B cell (primary cell): ENCODE measurements around the gene EGFLAM. TPM values are rescaled to one million over a fixed set of nuclear protein-coding genes. Genes with fewer than 3 reads are reported as not detected.

Experiments used
- ATAC-seq: fragments of 200-7000 bp; cut with Tn5 transposase; one replicate; pipeline ENCODE4 v1.10.0; 2021; ENCODE audit warnings: low read depth, mild to moderate bottlenecking, moderate number of reproducible peaks, moderate library complexity
- CTCF ChIA-PET: fragments of 350-600 bp; sonication (Branson Sonifier 250); formaldehyde crosslinking; loops from one replicate; lab custom pipeline; 2021; ENCODE audit warnings: antibody characterized with exemption, inconsistent platforms; lab: Charles Lee
- POLR2A ChIA-PET: fragments of 350-600 bp; sonication (Branson Sonifier 250); formaldehyde crosslinking; loops from one replicate; lab custom pipeline; 2021; ENCODE audit warnings: antibody characterized with exemption; lab: Charles Lee
- DNase-seq: peaks from one replicate; pipeline ENCODE4 v3.0.0; 2013
- H2AFZ ChIP-seq: 2 replicates; pipeline ENCODE4 v1.6.1; 2012; ENCODE audit warnings: mild to moderate bottlenecking, low read depth, low read length; ENCODE audit not compliant: insufficient read depth, poor library complexity, severe bottlenecking
- H3K27ac ChIP-seq, 2 donors: 1 replicate in 1 of 2; 2 replicates in 1 of 2; pipeline ENCODE4 v1.5.1; 2012 to 2013; ENCODE audit warnings: low read length in 2 of 2, mild to moderate bottlenecking in 2 of 2, moderate library complexity in 1 of 2
- H3K27me3 ChIP-seq, 4 experiments: fragments of 200-600 bp in 1 of 4; sonication (generic) in 1 of 4; replicated peaks in 1 of 4; 1 replicate in 2 of 4; 2 replicates in 2 of 4; pipeline versions ENCODE4 v1.6.1 to v1.7.0; 2013 to 2016; ENCODE audit warnings: low read length in 3 of 4, mild to moderate bottlenecking in 2 of 4, mixed read lengths in 1 of 4, moderate library complexity in 1 of 4; ENCODE audit not compliant: insufficient read depth in 4 of 4, control insufficient read depth in 3 of 4; ENCODE audit errors: control extremely low read depth in 1 of 4
- H3K36me3 ChIP-seq, 2 experiments: replicated peaks in 1 of 2; 1 replicate in 1 of 2; 2 replicates in 1 of 2; pipeline versions ENCODE4 v1.6.1 to v1.7.1; 2013; ENCODE audit warnings: low read length in 1 of 2; ENCODE audit not compliant: insufficient read depth in 2 of 2, control insufficient read depth in 1 of 2; ENCODE audit errors: control extremely low read depth in 1 of 2, extremely low read depth in 1 of 2
- H3K4me1 ChIP-seq, 2 donors: fragments of 200-600 bp in 1 of 2; sonication (generic) in 1 of 2; 1 replicate in 1 of 2; 2 replicates in 1 of 2; pipeline versions ENCODE4 v1.5.1 to v1.6.1; 2013 to 2017; ENCODE audit warnings: low read length in 2 of 2; ENCODE audit not compliant: control insufficient read depth in 2 of 2, insufficient read depth in 2 of 2
- H3K4me2 ChIP-seq: replicated peaks from 2 replicates; pipeline ENCODE3; 2012; ENCODE audit warnings: mild to moderate bottlenecking, low read depth, low read length; ENCODE audit not compliant: poor library complexity, severe bottlenecking
- H3K4me3 ChIP-seq, 5 experiments: fragments of 200-600 bp in 1 of 5; sonication (generic) in 1 of 5; 1 replicate in 3 of 5; 2 replicates in 2 of 5; pipeline versions ENCODE4 v1.5.1 to v1.7.0; 2011 to 2016; ENCODE audit warnings: low read length in 4 of 5, mild to moderate bottlenecking in 4 of 5, low read depth in 2 of 5, control low read depth in 1 of 5, moderate library complexity in 1 of 5; ENCODE audit not compliant: insufficient read depth in 1 of 5; ENCODE audit errors: control extremely low read depth in 1 of 5, extremely low read depth in 1 of 5
- H3K79me2 ChIP-seq: fragments of 200-600 bp; sonication (generic); one replicate; pipeline ENCODE4 v1.6.0; 2016; ENCODE audit warnings: low read length; ENCODE audit not compliant: control insufficient read depth, insufficient read depth
- H3K9ac ChIP-seq: fragments of 200-600 bp; sonication (generic); 2 replicates; pipeline ENCODE4 v1.6.1; 2017; ENCODE audit warnings: mild to moderate bottlenecking, low read length, moderate library complexity
- H3K9me3 ChIP-seq, 3 donors: one replicate each; pipeline versions ENCODE4 v1.6.1 to v1.7.1; 2013; ENCODE audit warnings: low read length in 2 of 3; ENCODE audit not compliant: control insufficient read depth in 2 of 3, insufficient read depth in 1 of 3; ENCODE audit errors: control extremely low read depth in 1 of 3
- H4K20me1 ChIP-seq: 2 replicates; pipeline ENCODE4 v1.6.0; 2012; ENCODE audit warnings: mild to moderate bottlenecking, low read length; ENCODE audit not compliant: insufficient read depth, control insufficient read depth, poor library complexity, severe bottlenecking
- H3K27ac Mint-ChIP-seq: one replicate; pipeline ENCODE4 v1.8.0; 2021; ENCODE audit warnings: mixed read lengths
- H3K27me3 Mint-ChIP-seq: one replicate; pipeline ENCODE4 v1.8.0; 2021; ENCODE audit warnings: mixed read lengths
- H3K4me1 Mint-ChIP-seq: one replicate; pipeline ENCODE4 v1.8.0; 2021; ENCODE audit warnings: mixed read lengths
- H3K4me3 Mint-ChIP-seq: one replicate; pipeline ENCODE4 v1.8.0; 2021; ENCODE audit warnings: mixed read lengths
- H3K9me3 Mint-ChIP-seq: one replicate; pipeline ENCODE4 v1.8.0; 2022; ENCODE audit warnings: mixed read lengths; ENCODE audit not compliant: insufficient read depth
- EZH2 ChIP-seq: IDR thresholded peaks from 2 replicates; pipeline ENCODE4 v1.6.1; 2012; ENCODE audit warnings: borderline replicate concordance, low read depth, mild to moderate bottlenecking, moderate library complexity, low read length; ENCODE audit not compliant: insufficient read depth, poor library complexity, severe bottlenecking
- WGBS: methylation state at CpG from one replicate; pipeline ENCODE4 v1.1.5; 2013; ENCODE audit warnings: missing lambda C conversion rate; ENCODE audit not compliant: insufficient coverage; 5-methylcytosine and 5-hydroxymethylcytosine counted together
- intact Hi-C: fragments of 100-400 bp; cut with micrococcal nuclease; formaldehyde crosslinking; loops from one replicate; pipeline ENCODE4 v1.10.0; 2022
- polyA plus RNA-seq: library from polyadenylated mRNA; depleted of rRNA; stranded (reverse); fragments of >200 nt; gene quantifications from 2 replicates; pipeline ENCODE4 v1.2.3, GENCODE V29; 2012
- total RNA-seq, 2 donors: library from RNA; stranded (reverse); fragments of 120-200 nt in 1 of 2; gene quantifications; 1 replicate in 1 of 2; 2 replicates in 1 of 2; pipeline versions ENCODE4 v1.2.3 to v1.2.4, GENCODE V29; 2013 to 2022
- TF ChIP-seq, protein P1 (sequence below): fragments of 200-600 bp; IDR thresholded peaks from one replicate; pipeline ENCODE4 v1.8.0; 2022; ENCODE audit warnings: antibody characterized with exemption, mild to moderate bottlenecking

EGFLAM gene
- total and polyA plus RNA-seq, 2 donors (not counting 1 experiment from before 2014, with no cell fraction given): not detected

DNA sequence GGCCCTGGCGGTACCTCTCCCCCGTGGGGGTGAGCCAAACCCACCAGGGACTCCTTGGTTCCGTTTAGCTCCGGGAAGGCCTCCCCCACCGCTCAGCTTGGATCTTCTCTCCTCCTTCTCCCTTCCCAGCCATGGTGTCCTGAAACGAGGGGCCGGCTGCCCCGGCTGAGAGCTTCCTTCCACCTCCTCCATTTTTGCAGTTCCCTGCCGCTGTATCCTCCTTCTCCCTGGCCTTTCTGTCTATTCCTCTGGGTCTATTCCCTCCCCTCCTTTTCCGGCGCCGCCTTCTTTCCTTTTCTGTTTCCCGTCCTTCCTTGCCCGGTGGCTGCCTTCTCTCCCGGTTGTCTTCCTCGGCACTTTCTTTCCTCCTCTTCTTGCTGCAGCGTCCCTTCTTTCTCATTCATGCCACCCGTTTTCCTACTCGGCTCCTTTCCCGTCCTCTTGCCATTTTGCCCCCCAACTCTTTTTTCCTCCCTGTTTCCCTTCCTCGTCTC is 187.7 kb downstream of the EGFLAM start:
- ATAC-seq: no peak
- Histone ChIP-seq H3K4me2 (no peak overlapping the region), H3K4me3 (no peak overlapping the region), H3K79me2 (no peaks in the 10 kb centered on the region), H3K4me1 (peaks cover 0 to 3% of the 10 kb centered on the region in 2 donors), H4K20me1 (no peaks in the 10 kb centered on the region), H2AFZ (no peak overlapping the region), H3K9ac (no peak overlapping the region), H3K27ac (no peak overlapping the region), H3K27me3 (peaks cover 0 to 68% (median 42%) of the 10 kb centered on the region in 4 experiments), H3K9me3 (peaks cover 0 to 30% (median 0%) of the 10 kb centered on the region in 3 donors), H3K36me3 (no peaks in the 10 kb centered on the region)
- Mint-ChIP-seq H3K4me3 (no peak overlapping the region), H3K27me3 (peaks cover 69% of the 10 kb centered on the region), H3K27ac (no peak overlapping the region), H3K4me1 (no peaks in the 10 kb centered on the region), H3K9me3 (no peaks in the 10 kb centered on the region)
- DNase-seq: no peak
- ChIA-PET CTCF (no interaction called here), POLR2A (no interaction called here)
- WGBS: 87% methylated on average over 20 of the region's 21 CpGs
- TF ChIP-seq EZH2: no peak
- TF ChIP-seq, protein P1, sequence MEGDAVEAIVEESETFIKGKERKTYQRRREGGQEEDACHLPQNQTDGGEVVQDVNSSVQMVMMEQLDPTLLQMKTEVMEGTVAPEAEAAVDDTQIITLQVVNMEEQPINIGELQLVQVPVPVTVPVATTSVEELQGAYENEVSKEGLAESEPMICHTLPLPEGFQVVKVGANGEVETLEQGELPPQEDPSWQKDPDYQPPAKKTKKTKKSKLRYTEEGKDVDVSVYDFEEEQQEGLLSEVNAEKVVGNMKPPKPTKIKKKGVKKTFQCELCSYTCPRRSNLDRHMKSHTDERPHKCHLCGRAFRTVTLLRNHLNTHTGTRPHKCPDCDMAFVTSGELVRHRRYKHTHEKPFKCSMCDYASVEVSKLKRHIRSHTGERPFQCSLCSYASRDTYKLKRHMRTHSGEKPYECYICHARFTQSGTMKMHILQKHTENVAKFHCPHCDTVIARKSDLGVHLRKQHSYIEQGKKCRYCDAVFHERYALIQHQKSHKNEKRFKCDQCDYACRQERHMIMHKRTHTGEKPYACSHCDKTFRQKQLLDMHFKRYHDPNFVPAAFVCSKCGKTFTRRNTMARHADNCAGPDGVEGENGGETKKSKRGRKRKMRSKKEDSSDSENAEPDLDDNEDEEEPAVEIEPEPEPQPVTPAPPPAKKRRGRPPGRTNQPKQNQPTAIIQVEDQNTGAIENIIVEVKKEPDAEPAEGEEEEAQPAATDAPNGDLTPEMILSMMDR: no peak
- intact Hi-C loops: loop anchor here (10.0 kb wide), 1 partner anchor 1129 kb away; no protein-coding TSS in a partner anchor

DNA sequence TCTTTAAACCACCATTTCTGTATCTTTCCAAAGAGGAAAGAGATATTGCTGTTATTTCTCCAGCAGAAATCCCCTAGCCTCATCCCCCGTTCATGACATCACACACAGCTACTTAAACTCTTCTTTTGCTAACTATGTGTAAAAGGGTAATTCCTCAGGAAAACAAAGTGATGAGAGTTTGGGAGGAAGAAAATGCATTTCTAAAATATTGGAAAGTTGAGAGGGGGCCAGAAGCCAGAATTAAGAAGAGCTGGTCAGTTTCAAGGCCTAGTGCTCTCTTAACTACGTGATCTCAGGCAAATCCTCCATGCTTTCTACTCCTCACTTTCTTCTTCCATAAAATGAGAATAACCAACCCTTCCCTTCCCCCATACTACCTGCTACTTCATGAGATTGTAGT is 188.7 kb downstream of the EGFLAM start:
- H3K27ac Mint-ChIP-seq: no peak overlapping the region
- TF ChIP-seq, protein P1: no peak
- TF ChIP-seq EZH2: no peak
- Histone ChIP-seq H3K27me3 (peaks cover 0 to 70% (median 46%) of the 10 kb centered on the region in 4 experiments), H3K4me1 (peaks cover 0 to 3% of the 10 kb centered on the region in 2 donors), H3K9ac (no peak overlapping the region), H3K27ac (no peak overlapping the region), H3K9me3 (peaks cover 0 to 40% (median 0%) of the 10 kb centered on the region in 3 donors), H3K79me2 (no peaks in the 10 kb centered on the region), H4K20me1 (no peaks in the 10 kb centered on the region), H2AFZ (no peak overlapping the region), H3K4me3 (no peak overlapping the region), H3K4me2 (no peak overlapping the region), H3K36me3 (no peaks in the 10 kb centered on the region)
- intact Hi-C loops: loop anchor here (10.0 kb wide), 1 partner anchor 1128 kb away; no protein-coding TSS in a partner anchor
- ATAC-seq: no peak
- POLR2A ChIA-PET: no interaction called here
- peaks cover 64% of the 10 kb centered on the region for H3K27me3 Mint-ChIP-seq
- CTCF ChIA-PET: interaction anchor here (0.7 kb wide), 1 partner anchor 475 kb away, joined by 3 read pairs; no protein-coding TSS in a partner anchor
- no peaks in the 10 kb centered on the region for H3K9me3 Mint-ChIP-seq
- WGBS: no CpG with 5 or more reads among the region's 2 CpGs
- no peak for DNase-seq
- H3K4me3 Mint-ChIP-seq: no peak overlapping the region
- no peaks in the 10 kb centered on the region for H3K4me1 Mint-ChIP-seq
